Stimulated activated naive CD8-positive, alpha-beta T cell treated with anti-CD3 and anti-CD28 coated beads, Interleukin-15, Interleukin-2, amounts not matched to agents 100 ng/mL and 50 ng/mL, for 24 hours (primary cell): ENCODE measurements around the gene GPR162.

Experiments
- H3K27ac Mint-ChIP-seq: one replicate; pipeline ENCODE4 v1.8.0; 2021; ENCODE audit warnings: mild to moderate bottlenecking, mixed read lengths
- H3K27me3 Mint-ChIP-seq: one replicate; pipeline ENCODE4 v1.8.0; 2021; ENCODE audit warnings: mixed read lengths
- H3K36me3 Mint-ChIP-seq: one replicate; pipeline ENCODE4 v1.8.0; 2021; ENCODE audit warnings: low read depth, mixed read lengths
- H3K4me1 Mint-ChIP-seq: one replicate; pipeline ENCODE4 v1.8.0; 2021; ENCODE audit warnings: low read depth, mixed read lengths
- H3K4me3 Mint-ChIP-seq: one replicate; pipeline ENCODE4 v1.8.0; 2021; ENCODE audit warnings: mild to moderate bottlenecking, mixed read lengths
- H3K9me3 Mint-ChIP-seq: one replicate; pipeline ENCODE4 v1.8.0; 2021; ENCODE audit warnings: mixed read lengths

Gene GPR162

DNA sequence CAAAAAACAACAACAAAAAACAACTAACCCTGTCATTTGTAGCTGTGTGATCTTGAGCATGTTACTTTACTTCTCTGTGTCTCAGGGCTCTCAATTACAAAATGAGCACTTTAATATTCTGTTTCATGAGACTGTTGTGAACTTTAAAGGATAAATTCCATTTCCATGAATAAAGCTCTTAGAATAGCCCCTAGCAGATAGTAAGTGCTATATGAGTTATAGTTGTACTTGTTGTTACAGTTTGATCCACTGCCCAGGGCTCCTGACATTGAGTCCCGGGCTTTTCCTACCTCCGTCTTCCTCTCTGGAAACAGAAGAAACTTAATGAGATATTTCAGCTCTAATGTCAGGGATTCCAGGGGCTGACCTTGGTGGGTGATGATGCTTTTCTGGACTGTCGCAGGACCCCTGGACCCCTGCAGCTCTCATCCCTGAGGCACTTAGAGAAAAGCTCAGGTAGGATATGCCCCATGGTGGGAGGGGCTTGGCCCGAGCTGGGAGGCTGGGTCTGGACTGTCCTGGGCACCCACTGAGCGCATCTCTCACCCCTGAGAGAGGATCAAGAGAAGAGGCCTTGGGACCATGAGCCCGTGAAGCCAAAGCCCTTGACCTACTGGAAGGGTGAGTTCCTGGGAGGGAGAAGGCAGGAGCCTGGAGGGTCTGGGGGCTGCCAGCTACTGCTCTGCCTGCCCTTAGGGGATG is 11.7 kb downstream of the GPR162 start:
- peaks cover 21% of the 10 kb centered on the region for H3K27me3 Mint-ChIP-seq
- no peak overlapping the region for H3K4me3 Mint-ChIP-seq
- H3K9me3 Mint-ChIP-seq: no peaks in the 10 kb centered on the region
- peaks cover 12% of the 10 kb centered on the region for H3K4me1 Mint-ChIP-seq
- H3K36me3 Mint-ChIP-seq: no peaks in the 10 kb centered on the region
- H3K27ac Mint-ChIP-seq: no peak overlapping the region

DNA sequence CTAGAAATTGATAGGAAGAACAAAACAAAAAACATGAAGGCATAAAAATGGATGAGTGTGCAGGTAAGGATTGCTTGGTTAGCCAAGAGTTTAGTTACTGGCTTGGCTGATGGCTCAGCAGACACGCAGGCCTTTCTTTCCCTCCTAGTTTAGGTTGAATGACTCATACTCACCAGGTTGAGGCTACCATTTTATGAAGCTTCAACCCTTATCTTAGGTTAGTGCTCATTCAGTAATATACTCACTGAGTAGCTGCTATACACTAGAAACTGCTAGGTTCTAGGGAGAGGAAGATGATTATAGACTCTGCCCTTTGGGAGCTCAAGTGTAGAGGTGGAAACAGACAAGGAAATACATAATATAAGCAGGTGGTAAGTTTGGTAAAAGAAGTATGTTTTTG is 12.6 kb downstream of the GPR162 start:
- no peaks in the 10 kb centered on the region for H3K9me3 Mint-ChIP-seq
- H3K4me1 Mint-ChIP-seq: peaks cover 7% of the 10 kb centered on the region
- H3K27ac Mint-ChIP-seq: no peak overlapping the region
- H3K27me3 Mint-ChIP-seq: peaks cover 15% of the 10 kb centered on the region
- no peak overlapping the region for H3K4me3 Mint-ChIP-seq
- H3K36me3 Mint-ChIP-seq: no peaks in the 10 kb centered on the region

DNA sequence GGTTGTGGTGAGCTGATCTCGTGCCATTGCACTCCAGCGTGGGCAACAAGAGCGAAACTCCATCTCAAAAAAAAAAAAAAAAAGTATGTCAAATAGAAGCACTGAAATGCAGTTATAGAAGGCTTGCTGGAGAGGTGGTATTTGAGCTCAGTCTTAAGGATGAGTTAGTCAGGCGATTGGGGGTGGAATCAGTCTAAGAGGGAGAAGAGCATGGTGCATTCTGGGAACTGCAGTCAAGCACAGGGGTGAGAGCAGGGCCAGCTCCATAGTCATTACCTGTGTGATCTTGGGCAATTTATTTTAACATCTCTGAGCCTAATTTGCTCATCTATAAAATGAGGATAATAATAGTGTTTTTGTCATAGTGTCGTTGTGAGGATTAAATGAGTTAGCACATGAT is 13.3 kb downstream of the GPR162 start:
- Mint-ChIP-seq H3K27ac (no peak overlapping the region), H3K4me1 (peaks cover 3% of the 10 kb centered on the region), H3K9me3 (no peaks in the 10 kb centered on the region), H3K36me3 (no peaks in the 10 kb centered on the region), H3K27me3 (peaks cover 11% of the 10 kb centered on the region), H3K4me3 (no peak overlapping the region)

DNA sequence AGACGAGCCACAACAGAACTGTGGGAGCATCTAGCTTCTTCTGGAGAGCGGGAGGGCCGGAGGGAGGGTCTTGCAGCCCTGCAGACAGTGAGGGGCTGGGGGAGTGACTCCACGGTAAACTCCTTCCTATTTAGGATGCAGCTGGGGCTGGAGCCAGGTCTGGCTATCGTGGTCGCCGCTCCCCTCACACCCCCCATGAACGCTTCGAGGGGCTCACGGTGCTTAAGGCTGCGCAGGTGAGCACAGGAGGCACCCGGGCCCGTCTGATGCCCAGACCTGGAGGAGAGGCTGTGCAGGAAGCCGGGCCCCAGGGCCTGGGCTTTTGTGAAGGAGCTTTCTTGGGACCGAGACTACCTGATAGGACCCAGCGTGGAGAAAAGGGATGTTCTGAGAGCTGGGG is 15.2 kb downstream of the GPR162 start:
- Mint-ChIP-seq H3K36me3 (no peaks in the 10 kb centered on the region), H3K9me3 (no peaks in the 10 kb centered on the region), H3K4me1 (peaks cover 3% of the 10 kb centered on the region), H3K4me3 (no peak overlapping the region), H3K27ac (no peak overlapping the region), H3K27me3 (no peaks in the 10 kb centered on the region)

DNA sequence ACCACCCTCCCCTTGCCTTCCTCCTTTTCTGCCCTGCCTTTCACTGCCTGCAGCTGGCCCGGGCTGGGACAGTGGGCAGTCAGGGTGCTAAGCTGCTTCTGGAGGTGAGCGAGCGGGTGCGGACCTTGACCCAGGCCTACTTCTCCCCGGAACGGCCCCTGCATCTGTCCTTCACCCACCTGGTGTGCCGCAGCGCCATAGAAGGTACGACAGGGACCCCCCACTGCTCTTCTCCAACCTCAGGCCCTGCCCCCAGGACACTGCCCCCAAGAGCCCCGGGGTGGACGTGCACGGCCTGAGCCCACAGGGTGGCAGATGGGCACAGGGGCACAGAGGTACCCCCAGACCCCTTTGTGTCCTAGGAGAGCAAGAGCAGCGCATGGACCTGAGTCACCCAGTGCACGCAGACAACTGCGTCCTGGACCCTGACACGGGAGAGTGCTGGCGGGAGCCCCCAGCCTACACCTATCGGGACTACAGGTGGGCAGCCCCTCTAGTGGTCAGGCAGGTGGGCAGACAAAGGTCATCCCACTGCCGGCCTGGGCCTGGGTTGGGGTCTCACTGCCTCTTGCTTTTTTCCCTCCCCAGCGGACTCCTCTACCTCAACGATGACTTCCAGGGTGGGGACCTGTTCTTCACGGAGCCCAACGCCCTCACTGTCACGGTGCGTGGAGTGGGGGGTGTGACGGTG is 15.9 kb downstream of the GPR162 start:
- Mint-ChIP-seq H3K27ac (no peak overlapping the region), H3K9me3 (no peaks in the 10 kb centered on the region), H3K27me3 (no peaks in the 10 kb centered on the region), H3K4me1 (peaks cover 3% of the 10 kb centered on the region), H3K36me3 (no peaks in the 10 kb centered on the region), H3K4me3 (no peak overlapping the region)

DNA sequence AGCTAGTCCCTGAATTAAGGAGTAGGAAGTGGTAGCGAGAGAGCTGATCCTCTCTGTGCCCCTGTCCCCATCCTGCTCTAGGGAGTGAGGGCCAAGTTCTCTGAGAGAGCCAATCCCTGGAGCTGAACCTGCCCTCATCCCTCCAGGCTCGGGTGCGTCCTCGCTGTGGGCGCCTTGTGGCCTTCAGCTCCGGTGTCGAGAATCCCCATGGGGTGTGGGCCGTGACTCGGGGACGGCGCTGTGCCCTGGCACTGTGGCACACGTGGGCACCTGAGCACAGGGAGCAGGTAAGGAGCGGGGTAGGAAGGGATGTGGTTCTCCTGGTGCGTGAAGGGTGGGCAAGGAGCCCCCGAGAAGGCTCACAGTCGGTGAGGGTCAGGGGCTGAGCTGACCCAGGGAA is 17.2 kb downstream of the GPR162 start:
- H3K4me1 Mint-ChIP-seq: peaks cover 3% of the 10 kb centered on the region
- H3K9me3 Mint-ChIP-seq: no peaks in the 10 kb centered on the region
- H3K4me3 Mint-ChIP-seq: no peak overlapping the region
- no peak overlapping the region for H3K27ac Mint-ChIP-seq
- H3K27me3 Mint-ChIP-seq: no peaks in the 10 kb centered on the region
- no peaks in the 10 kb centered on the region for H3K36me3 Mint-ChIP-seq

DNA sequence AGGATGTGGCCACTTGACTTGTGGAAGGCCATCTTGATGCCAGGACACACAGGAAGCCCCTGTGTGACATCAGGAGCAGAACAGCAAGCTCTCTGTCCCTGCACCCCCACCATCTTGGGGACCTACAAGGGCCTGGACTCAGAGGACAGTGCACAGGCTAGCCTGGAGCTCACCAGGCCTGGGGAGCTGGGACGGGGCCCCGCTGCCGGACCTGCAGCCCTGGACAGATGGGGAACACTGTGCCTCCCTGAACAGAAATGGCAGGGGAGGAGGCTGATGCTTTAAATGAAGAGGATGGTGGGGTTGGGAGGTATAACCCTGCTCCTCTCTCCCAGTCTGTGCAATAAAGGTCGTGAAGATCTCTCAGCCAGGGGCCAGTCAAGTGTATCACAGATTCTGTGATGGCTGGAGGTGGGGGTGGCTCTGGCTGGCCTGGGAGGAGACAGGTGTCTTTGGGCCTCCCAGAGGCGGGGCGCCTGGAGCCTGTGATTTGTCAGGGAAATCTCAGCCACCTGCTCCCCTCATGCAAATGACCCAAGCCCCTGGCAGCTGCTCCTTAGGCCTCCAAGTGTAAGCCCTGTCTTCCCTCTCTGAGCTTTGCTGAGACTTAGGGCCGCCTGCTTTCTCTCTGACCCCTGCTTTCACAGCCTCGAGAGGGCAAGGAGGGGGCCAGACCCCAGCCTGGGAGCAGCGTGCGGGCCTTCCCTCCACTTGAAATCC is 18.0 kb downstream of the GPR162 start:
- no peak overlapping the region for H3K4me3 Mint-ChIP-seq
- H3K36me3 Mint-ChIP-seq: no peaks in the 10 kb centered on the region
- no peak overlapping the region for H3K27ac Mint-ChIP-seq
- no peaks in the 10 kb centered on the region for H3K4me1 Mint-ChIP-seq
- no peaks in the 10 kb centered on the region for H3K9me3 Mint-ChIP-seq
- no peaks in the 10 kb centered on the region for H3K27me3 Mint-ChIP-seq

DNA sequence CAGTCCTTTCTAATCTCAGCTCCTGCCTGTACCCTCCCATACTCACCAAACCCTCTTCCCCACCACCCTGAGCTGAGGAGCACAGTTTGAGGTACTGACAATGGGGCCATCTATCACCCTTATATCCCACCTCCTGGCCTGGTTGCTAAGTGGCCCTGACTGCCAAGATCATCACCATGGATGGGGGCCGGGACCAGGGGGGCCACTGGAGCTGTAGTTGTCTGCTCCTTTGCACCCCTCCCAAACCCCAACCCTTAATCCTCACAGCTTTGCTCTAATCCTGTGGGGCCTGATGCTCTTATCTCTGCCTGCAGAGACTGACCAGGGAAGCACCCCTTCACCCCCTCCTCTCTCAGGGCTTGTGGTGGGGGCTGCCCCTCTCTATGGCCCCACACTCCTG is 18.7 kb downstream of the GPR162 start:
- Mint-ChIP-seq H3K4me1 (no peaks in the 10 kb centered on the region), H3K27me3 (no peaks in the 10 kb centered on the region), H3K27ac (no peak overlapping the region), H3K4me3 (no peak overlapping the region), H3K36me3 (peaks cover 4% of the 10 kb centered on the region), H3K9me3 (no peaks in the 10 kb centered on the region)

DNA sequence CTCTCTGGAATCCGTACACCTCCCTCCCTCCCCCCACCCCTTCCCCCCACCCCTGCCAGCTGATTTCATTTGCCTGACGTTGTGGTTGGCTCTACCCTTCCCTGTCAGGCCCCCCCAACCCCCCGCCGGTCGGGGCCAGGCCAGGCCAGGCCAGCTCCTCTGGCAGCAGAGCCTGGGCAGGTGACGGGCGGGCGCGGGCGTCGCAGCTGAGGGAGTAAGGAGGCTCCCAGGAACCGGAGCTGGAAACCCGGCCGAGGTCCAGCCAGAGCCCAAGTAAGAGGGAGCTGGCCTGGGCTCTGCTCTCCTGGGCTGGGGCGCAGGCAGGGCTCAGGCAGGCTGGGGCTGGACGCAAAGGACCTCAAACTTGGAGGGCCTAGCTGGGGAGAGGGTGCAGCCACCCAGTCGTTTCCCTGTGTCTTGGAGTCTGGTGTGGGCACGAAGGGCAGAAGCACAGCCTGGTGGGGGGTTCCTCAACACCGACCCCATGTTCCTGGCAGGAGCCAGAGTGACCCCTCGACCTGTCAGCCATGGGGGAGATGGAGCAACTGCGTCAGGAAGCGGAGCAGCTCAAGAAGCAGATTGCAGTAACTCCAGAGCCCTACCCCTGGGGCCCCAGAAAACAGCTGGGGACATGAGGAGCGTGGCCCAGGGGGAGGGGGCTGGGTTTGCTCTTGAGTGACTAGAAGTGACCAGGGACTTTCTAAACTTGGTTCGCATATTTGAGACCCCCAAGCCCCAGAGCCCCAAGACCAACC is 19.3 kb downstream of the GPR162 start, which contains the start of gene GNB3:
Gene GNB3, plus strand, starts transcription at position 165 of the 755 bp plus-strand sequence. Its CDS starts 363 bp downstream, at position 528.
- Mint-ChIP-seq H3K27me3 (no peaks in the 10 kb centered on the region), H3K4me3 (no peak within 1 kb of the TSS), H3K36me3 (peaks cover 4% of the 10 kb centered on the region), H3K4me1 (no peaks in the 10 kb centered on the region), H3K27ac (no peak within 1 kb of the TSS), H3K9me3 (no peaks in the 10 kb centered on the region)

DNA sequence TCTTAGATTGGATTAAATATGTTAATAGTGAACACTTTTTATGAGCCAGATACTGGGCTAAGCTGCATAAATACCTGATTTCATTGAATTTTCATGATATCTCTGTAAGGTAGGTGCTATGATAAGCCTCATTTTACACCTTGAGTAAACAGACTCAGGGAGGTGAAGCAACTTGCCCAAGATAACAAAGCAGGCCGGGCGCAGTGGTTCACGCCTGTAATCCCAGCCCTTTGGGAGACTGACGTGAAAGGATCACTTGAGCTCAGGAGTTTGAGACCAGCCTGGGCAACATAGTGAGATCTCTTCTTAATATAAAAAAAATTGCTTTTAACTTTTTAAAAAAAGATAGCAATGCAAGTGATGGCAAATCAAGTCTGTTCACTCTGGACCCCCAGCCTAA is 20.5 kb downstream of the GPR162 start:
- no peaks in the 10 kb centered on the region for H3K9me3 Mint-ChIP-seq
- no peak overlapping the region for H3K27ac Mint-ChIP-seq
- no peaks in the 10 kb centered on the region for H3K27me3 Mint-ChIP-seq

DNA sequence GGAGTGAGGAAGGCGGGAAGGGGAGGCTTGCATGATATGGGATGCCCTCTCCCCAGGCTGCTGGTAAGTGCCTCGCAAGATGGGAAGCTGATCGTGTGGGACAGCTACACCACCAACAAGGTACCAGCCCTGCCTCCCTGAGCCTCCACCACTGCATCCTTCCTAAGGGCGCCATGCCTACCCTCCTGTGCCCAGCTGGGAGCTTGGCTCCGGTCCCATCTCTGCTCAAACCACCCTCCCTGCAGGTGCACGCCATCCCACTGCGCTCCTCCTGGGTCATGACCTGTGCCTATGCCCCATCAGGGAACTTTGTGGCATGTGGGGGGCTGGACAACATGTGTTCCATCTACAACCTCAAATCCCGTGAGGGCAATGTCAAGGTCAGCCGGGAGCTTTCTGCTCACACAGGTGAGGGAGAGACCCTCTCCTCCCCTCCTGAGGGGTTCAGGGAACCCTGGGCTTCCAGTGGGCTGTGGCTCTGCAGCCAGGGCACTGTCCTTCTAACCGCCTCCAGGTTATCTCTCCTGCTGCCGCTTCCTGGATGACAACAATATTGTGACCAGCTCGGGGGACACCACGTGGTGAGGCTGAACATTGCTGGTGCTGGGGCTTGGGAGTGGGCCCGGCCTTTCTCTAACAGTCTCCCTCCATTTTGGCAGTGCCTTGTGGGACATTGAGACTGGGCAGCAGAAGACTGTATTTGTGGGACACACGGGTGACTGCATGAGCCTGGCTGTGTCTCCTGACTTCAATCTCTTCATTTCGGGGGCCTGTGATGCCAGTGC is 21.7 kb downstream of the GPR162 start:
- Mint-ChIP-seq H3K27ac (no peak overlapping the region), H3K36me3 (peaks cover 13% of the 10 kb centered on the region), H3K9me3 (no peaks in the 10 kb centered on the region), H3K4me1 (peaks cover 2% of the 10 kb centered on the region), H3K27me3 (no peaks in the 10 kb centered on the region), H3K4me3 (no peak overlapping the region)

More for the DNA sequence above, 20.5 kb downstream of the GPR162 start:
- Mint-ChIP-seq H3K4me3 (no peak overlapping the region), H3K36me3 (peaks cover 4% of the 10 kb centered on the region), H3K4me1 (no peaks in the 10 kb centered on the region)

DNA sequence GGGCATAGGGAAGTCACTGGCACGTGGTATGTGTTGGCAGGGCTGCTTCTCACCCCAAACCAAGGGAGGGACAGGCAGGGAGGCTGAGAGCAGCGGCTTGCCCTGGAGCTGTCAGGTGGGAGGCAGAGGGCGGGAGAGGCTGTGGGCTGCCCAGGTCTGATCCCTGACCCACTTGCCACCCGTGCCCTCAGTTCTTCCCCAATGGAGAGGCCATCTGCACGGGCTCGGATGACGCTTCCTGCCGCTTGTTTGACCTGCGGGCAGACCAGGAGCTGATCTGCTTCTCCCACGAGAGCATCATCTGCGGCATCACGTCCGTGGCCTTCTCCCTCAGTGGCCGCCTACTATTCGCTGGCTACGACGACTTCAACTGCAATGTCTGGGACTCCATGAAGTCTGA is 23.8 kb downstream of the GPR162 start:
- Mint-ChIP-seq H3K9me3 (no peaks in the 10 kb centered on the region), H3K4me3 (no peak overlapping the region), H3K4me1 (peaks cover 19% of the 10 kb centered on the region), H3K27me3 (no peaks in the 10 kb centered on the region), H3K27ac (no peak overlapping the region), H3K36me3 (peaks cover 30% of the 10 kb centered on the region)

DNA sequence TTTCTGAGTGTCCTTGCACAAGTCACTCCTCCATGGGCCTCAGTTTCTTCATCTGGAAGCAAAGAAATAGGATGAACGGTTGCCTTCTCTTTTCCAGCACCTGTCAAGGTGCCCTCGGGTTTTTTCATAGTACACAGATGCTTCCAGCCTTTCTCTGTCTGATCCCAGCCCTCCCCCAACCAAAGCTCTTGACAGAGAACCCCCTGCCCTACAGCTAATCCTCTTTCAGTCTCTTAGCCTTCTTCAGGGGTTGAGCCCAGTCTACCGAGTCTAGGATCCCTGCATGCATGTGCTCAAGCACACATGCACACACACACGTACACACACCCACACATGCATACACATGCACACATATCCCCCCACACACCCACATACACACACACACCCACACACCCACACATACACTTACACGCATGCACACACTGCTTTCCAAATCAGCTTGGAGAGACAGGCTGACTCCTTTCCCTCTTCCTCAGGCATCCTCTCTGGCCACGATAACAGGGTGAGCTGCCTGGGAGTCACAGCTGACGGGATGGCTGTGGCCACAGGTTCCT is 24.8 kb downstream of the GPR162 start:
- peaks cover 30% of the 10 kb centered on the region for H3K36me3 Mint-ChIP-seq
- no peaks in the 10 kb centered on the region for H3K27me3 Mint-ChIP-seq
- H3K27ac Mint-ChIP-seq: no peak overlapping the region
- H3K4me3 Mint-ChIP-seq: no peak overlapping the region
- no peaks in the 10 kb centered on the region for H3K9me3 Mint-ChIP-seq
- H3K4me1 Mint-ChIP-seq: peaks cover 27% of the 10 kb centered on the region

DNA sequence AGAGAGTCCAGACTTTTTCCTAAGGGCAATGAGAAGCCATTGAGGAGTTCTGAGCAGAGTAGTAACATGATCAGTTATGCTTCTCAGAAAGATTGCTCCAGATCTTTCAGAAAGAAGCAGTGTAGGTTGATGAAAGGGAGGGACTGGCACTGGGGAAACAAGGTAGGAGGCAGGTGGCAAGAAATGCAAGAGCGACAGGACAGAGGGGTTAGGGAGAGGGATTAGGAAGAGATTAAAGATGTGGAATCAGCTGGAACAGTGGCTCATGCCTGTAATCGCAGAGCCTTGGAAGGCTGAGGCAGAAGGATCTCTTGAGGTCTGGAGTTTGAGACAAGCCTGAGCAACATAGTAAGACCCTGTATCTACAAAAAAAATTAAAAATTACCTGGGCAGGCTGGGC is 26.1 kb downstream of the GPR162 start:
- H3K27me3 Mint-ChIP-seq: no peaks in the 10 kb centered on the region
- H3K4me1 Mint-ChIP-seq: peaks cover 28% of the 10 kb centered on the region
- no peak overlapping the region for H3K27ac Mint-ChIP-seq
- H3K9me3 Mint-ChIP-seq: no peaks in the 10 kb centered on the region
- H3K36me3 Mint-ChIP-seq: peaks cover 30% of the 10 kb centered on the region
- H3K4me3 Mint-ChIP-seq: no peak overlapping the region
